LNCaP clone FGC (cell line): ENCODE results near the gene ARHGEF28.

Source experiments
- DNase-seq: peaks from one replicate; pipeline ENCODE4 v3.0.0-alpha.2; 2011; ENCODE audit warnings: low read depth
- H3K4me3 ChIP-seq: 2 replicates; pipeline ENCODE4 v1.5.1; 2011; ENCODE audit warnings: mild to moderate bottlenecking, low read depth, low read length, control low read depth
- TF ChIP-seq, protein P1 (sequence below): IDR thresholded peaks from 2 replicates; pipeline ENCODE4 v1.5.1; 2012; ENCODE audit warnings: mild to moderate bottlenecking; ENCODE audit not compliant: control insufficient read depth, insufficient read depth; ENCODE audit errors: extremely low read depth

ARHGEF28 gene

GRCh38 chr5:73674669-73675004 lies 48.6 kb downstream of the ARHGEF28 start:
- TF ChIP-seq, protein P1, sequence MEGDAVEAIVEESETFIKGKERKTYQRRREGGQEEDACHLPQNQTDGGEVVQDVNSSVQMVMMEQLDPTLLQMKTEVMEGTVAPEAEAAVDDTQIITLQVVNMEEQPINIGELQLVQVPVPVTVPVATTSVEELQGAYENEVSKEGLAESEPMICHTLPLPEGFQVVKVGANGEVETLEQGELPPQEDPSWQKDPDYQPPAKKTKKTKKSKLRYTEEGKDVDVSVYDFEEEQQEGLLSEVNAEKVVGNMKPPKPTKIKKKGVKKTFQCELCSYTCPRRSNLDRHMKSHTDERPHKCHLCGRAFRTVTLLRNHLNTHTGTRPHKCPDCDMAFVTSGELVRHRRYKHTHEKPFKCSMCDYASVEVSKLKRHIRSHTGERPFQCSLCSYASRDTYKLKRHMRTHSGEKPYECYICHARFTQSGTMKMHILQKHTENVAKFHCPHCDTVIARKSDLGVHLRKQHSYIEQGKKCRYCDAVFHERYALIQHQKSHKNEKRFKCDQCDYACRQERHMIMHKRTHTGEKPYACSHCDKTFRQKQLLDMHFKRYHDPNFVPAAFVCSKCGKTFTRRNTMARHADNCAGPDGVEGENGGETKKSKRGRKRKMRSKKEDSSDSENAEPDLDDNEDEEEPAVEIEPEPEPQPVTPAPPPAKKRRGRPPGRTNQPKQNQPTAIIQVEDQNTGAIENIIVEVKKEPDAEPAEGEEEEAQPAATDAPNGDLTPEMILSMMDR = no peak
- no peak for DNase-seq
- no peak overlapping the region for H3K4me3 ChIP-seq

- no peak for DNase-seq
- TF ChIP-seq, protein P1 = no peak
- no peak overlapping the region for H3K4me3 ChIP-seq
These were observed 52.3 kb downstream of the ARHGEF28 start for GRCh38 chr5:73678322-73678740.

- H3K4me3 ChIP-seq = no peak overlapping the region
- no peak for DNase-seq
- TF ChIP-seq, protein P1 = no peak
These were observed 52.8 kb downstream of the ARHGEF28 start for GRCh38 chr5:73678807-73679206.

DNA sequence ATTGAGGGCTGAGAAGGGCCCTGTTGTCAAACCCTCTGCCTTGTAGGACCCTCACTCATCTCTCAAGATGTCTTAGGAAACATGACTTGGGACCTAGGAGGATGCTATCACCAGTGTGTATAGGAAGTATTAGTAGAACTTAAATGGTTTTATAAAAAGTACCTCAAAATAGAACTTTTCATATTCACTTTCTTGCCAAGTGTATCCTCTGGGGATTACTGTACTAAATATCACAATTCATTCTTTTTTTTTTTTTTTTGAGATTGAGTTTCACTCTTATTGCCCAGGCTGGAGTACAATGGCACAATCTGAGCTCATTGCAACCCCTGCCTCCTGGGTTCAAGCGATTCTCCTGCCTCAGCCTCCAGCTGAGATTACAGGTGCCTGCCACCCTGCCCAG lies 56.2 kb downstream of the ARHGEF28 start:
- TF ChIP-seq, protein P1 = no peak
- DNase-seq = no peak
- no peak overlapping the region for H3K4me3 ChIP-seq

GRCh38 chr5:73684691-73685090 lies 58.7 kb downstream of the ARHGEF28 start:
- H3K4me3 ChIP-seq = no peak overlapping the region
- TF ChIP-seq, protein P1 = no peak
- no peak for DNase-seq

GRCh38 chr5:73686912-73687311 lies 60.9 kb downstream of the ARHGEF28 start:
- no peak for DNase-seq

DNA sequence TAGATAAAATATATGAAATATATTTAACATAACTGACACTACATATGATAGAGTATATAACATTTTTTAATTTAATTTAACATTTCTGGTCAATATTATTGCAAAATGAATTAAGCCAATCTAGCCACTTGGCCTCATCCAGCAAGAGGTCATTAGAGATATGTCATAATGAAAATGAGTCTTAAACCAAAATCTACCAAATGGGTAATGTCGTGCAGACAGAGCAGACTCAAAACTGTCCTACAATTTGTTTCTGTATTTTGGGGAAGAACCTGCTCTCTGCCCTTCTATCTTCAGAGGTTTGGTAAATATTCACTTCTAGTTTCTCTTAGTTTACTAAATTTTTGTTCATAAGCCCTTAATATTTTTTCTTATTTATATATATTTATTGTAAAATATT lies 61.4 kb downstream of the ARHGEF28 start:
- no peak for DNase-seq
- TF ChIP-seq, protein P1 = no peak

More at GRCh38 chr5:73686912-73687311, 60.9 kb downstream of the ARHGEF28 start:
- H3K4me3 ChIP-seq = no peak overlapping the region
- TF ChIP-seq, protein P1 = no peak

More for the DNA sequence above, 61.4 kb downstream of the ARHGEF28 start:
- no peak overlapping the region for H3K4me3 ChIP-seq
